Osteoblast (primary cell): ENCODE results near the gene GAB2. TPM values are rescaled to one million over a fixed set of nuclear protein-coding genes. Genes with fewer than 3 reads are reported as not detected.
"Not testable (repeated sequence)": the region's sequence is repeated elsewhere in the genome, so short reads cannot be mapped to it uniquely, and the experiment has no call there.

ENCODE experiments used
- DNase-seq: peaks from one replicate; pipeline ENCODE4 v3.0.0; 2011; ENCODE audit warnings: low spot score, mixed read lengths; ENCODE audit not compliant: insufficient read length; ENCODE audit errors: missing footprints
- H2AFZ ChIP-seq: 2 replicates; pipeline ENCODE4 v1.6.0; 2011; ENCODE audit warnings: mild to moderate bottlenecking, low read length
- H3K27ac ChIP-seq: 2 replicates; pipeline ENCODE4 v1.5.1; 2011; ENCODE audit warnings: mild to moderate bottlenecking, low read depth, low read length, moderate library complexity
- H3K27me3 ChIP-seq: 2 replicates; pipeline ENCODE4 v1.6.0; 2012; ENCODE audit warnings: mild to moderate bottlenecking, control low read depth, inconsistent platforms, low read length, moderate library complexity; ENCODE audit not compliant: insufficient read depth
- H3K36me3 ChIP-seq: 2 replicates; pipeline ENCODE4 v1.5.1; 2011; ENCODE audit warnings: mild to moderate bottlenecking, low read length, control low read depth, moderate library complexity; ENCODE audit not compliant: insufficient read depth
- H3K4me1 ChIP-seq: 2 replicates; pipeline ENCODE4 v1.5.1; 2011; ENCODE audit warnings: mild to moderate bottlenecking, low read length, control low read depth, moderate library complexity; ENCODE audit not compliant: insufficient read depth
- H3K4me2 ChIP-seq: 2 replicates; pipeline ENCODE4 v1.6.0; 2011; ENCODE audit warnings: mild to moderate bottlenecking, low read length; ENCODE audit not compliant: insufficient read depth
- H3K4me3 ChIP-seq: fragments of 200-600 bp; sonication (generic); 3 replicates; pipeline ENCODE4 v1.5.1; 2012; ENCODE audit warnings: mild to moderate bottlenecking, low read length, inconsistent platforms; ENCODE audit not compliant: insufficient read depth
- H3K79me2 ChIP-seq: 2 replicates; pipeline ENCODE4 v1.6.0; 2012; ENCODE audit warnings: mild to moderate bottlenecking, low read length, control low read depth, inconsistent platforms; ENCODE audit not compliant: insufficient read depth
- H3K9me3 ChIP-seq: 2 replicates; pipeline ENCODE4 v1.5.1; 2011; ENCODE audit warnings: low read depth, low read length, control low read depth
- H4K20me1 ChIP-seq: 2 replicates; pipeline ENCODE4 v1.6.0; 2012; ENCODE audit warnings: mild to moderate bottlenecking, low read length, control low read depth; ENCODE audit not compliant: insufficient read depth
- total RNA-seq: library from RNA; depleted of rRNA; stranded (reverse); fragments of >200 nt; gene quantifications from 2 replicates; pipeline ENCODE4 v1.2.3, GENCODE V29; 2012
- TF ChIP-seq, protein P1 (sequence below): IDR thresholded peaks from 2 replicates; pipeline ENCODE4 v1.5.1; 2011; ENCODE audit warnings: mild to moderate bottlenecking, low read depth, low read length, moderate library complexity; ENCODE audit errors: extremely low read depth

Gene GAB2
- total RNA-seq, 1 donor: 18.5 TPM

GRCh38 chr11:78224906-78225420 lies 192.7 kb downstream of the GAB2 start:
- DNase-seq: no peak
- H3K36me3 ChIP-seq: peaks cover 29% of the 10 kb centered on the region
- H3K4me1 ChIP-seq: no peaks in the 10 kb centered on the region
- no peak overlapping the region for H2AFZ ChIP-seq
- no peak overlapping the region for H3K27ac ChIP-seq
- H3K79me2 ChIP-seq: no peaks in the 10 kb centered on the region
- no peaks in the 10 kb centered on the region for H3K27me3 ChIP-seq
- H3K4me3 ChIP-seq: no peak overlapping the region
- TF ChIP-seq, protein P1, sequence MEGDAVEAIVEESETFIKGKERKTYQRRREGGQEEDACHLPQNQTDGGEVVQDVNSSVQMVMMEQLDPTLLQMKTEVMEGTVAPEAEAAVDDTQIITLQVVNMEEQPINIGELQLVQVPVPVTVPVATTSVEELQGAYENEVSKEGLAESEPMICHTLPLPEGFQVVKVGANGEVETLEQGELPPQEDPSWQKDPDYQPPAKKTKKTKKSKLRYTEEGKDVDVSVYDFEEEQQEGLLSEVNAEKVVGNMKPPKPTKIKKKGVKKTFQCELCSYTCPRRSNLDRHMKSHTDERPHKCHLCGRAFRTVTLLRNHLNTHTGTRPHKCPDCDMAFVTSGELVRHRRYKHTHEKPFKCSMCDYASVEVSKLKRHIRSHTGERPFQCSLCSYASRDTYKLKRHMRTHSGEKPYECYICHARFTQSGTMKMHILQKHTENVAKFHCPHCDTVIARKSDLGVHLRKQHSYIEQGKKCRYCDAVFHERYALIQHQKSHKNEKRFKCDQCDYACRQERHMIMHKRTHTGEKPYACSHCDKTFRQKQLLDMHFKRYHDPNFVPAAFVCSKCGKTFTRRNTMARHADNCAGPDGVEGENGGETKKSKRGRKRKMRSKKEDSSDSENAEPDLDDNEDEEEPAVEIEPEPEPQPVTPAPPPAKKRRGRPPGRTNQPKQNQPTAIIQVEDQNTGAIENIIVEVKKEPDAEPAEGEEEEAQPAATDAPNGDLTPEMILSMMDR: no peak
- no peaks in the 10 kb centered on the region for H4K20me1 ChIP-seq
- H3K4me2 ChIP-seq: no peak overlapping the region
- H3K9me3 ChIP-seq: no peaks in the 10 kb centered on the region

DNA sequence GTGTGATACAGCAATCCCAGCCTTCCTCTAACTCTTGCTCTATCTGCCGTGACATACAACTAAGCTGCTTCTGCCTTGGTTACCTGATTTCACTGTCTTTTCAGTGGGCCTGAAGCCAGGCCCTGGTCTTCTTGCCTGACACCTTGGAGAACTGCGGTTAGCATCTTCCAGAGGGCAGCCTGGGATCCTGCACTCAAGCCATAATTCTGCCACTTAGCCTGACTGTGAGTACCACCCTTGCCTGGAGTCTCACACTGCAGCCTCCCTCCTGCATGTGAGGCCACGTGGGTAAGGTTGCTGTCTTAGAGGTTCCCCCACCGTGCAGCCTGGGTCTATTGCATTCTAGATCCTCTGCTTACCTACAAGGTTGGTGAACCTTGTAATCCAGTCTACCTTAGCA lies 193.1 kb downstream of the GAB2 start:
- Histone ChIP-seq H3K4me3 (no peak overlapping the region), H3K4me2 (no peak overlapping the region), H3K4me1 (no peaks in the 10 kb centered on the region), H3K27ac (no peak overlapping the region), H3K79me2 (no peaks in the 10 kb centered on the region), H3K9me3 (no peaks in the 10 kb centered on the region), H4K20me1 (no peaks in the 10 kb centered on the region), H3K27me3 (no peaks in the 10 kb centered on the region), H3K36me3 (peaks cover 32% of the 10 kb centered on the region), H2AFZ (no peak overlapping the region)
- TF ChIP-seq, protein P1: no peak
- no peak for DNase-seq

- Histone ChIP-seq H3K4me1 (no peaks in the 10 kb centered on the region), H3K4me2 (no peak overlapping the region)
- no peak for DNase-seq
Observed at GRCh38 chr11:78223320-78223954, 194.2 kb downstream of the GAB2 start.

GRCh38 chr11:78222726-78223125 lies 194.9 kb downstream of the GAB2 start:
- H3K4me1 ChIP-seq, H4K20me1 ChIP-seq, H3K4me2 ChIP-seq, H3K9me3 ChIP-seq, H3K27me3 ChIP-seq, H2AFZ ChIP-seq, H3K4me3 ChIP-seq, H3K79me2 ChIP-seq, DNase-seq, H3K27ac ChIP-seq: not testable (repeated sequence)
- H3K36me3 ChIP-seq: peaks cover 32% of the 10 kb centered on the region

More at GRCh38 chr11:78223320-78223954, 194.2 kb downstream of the GAB2 start:
- Histone ChIP-seq H3K9me3 (no peaks in the 10 kb centered on the region), H3K4me3 (no peak overlapping the region), H4K20me1 (no peaks in the 10 kb centered on the region), H3K27ac (no peak overlapping the region), H3K27me3 (no peaks in the 10 kb centered on the region), H3K79me2 (no peaks in the 10 kb centered on the region), H2AFZ (no peak overlapping the region), H3K36me3 (peaks cover 32% of the 10 kb centered on the region)
- TF ChIP-seq, protein P1: no peak
